Measurements from ENCODE around the gene C2orf76. TPM values are rescaled to one million over a fixed set of nuclear protein-coding genes. Genes with fewer than 3 reads are reported as not detected.

The C2orf76 gene
- total RNA-seq, 1 experiment from 2014 or later, result 10.2 TPM

DNA sequence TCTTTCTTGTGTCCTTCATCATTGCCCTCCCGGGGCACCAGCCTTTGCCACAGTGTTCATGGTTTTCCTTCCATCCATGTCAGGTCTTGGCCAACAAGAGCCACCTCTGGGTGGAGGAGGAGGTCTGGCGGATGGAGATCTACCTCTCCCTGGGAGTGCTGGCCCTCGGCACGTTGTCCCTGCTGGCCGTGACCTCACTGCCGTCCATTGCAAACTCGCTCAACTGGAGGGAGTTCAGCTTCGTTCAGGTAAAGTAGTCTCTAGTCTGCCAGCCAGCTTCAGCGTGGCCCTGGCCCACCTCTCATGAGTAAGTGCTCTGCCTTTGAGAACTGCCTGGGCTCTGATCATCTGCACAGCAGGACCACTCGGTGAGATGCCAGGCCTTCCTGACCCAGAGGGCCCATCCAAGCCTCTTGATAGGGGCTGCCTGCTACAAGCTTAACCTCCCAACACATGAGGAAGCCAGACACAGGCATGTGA is 112.0 kb downstream of the C2orf76 start:
- intact Hi-C loops (cut with micrococcal nuclease), result no loop called here
- Histone ChIP-seq H3K9me2 (replicated peaks; ENCODE audit: low read length) (no peaks in the 10 kb centered on the region), H3K9me3 (ENCODE audit: low read length) (no peaks in the 10 kb centered on the region), H3K36me3 (ENCODE audit: low read depth, low read length) (peaks cover 12% of the 10 kb centered on the region; the same call in 1 of the 2 replicates), H3K79me2 (ENCODE audit: low read length) (peaks cover 13% of the 10 kb centered on the region; the same call in 1 of the 2 replicates), H3K9ac (ENCODE audit: low read length) (no peak overlapping the region), H3K4me3 (ENCODE audit: low read length) (no peak overlapping the region), H3K4me2 (ENCODE audit: low read length) (no peak overlapping the region), H3K4me1 (ENCODE audit: insufficient read depth, low read length) (peaks cover 51% of the 10 kb centered on the region), H2AFZ (ENCODE audit: low read length) (no peak overlapping the region), H3K27me3 (ENCODE audit: low read length) (no peaks in the 10 kb centered on the region), H4K20me1 (ENCODE audit: low read length) (no peaks in the 10 kb centered on the region), H3F3A (ENCODE audit: low read length, unreplicated experiment) (peaks cover 3% of the 10 kb centered on the region), H3K27ac (ENCODE audit: low read length) (no peak overlapping the region)
- CTCF ChIA-PET, result no interaction called here
- TF ChIP-seq, protein P1, sequence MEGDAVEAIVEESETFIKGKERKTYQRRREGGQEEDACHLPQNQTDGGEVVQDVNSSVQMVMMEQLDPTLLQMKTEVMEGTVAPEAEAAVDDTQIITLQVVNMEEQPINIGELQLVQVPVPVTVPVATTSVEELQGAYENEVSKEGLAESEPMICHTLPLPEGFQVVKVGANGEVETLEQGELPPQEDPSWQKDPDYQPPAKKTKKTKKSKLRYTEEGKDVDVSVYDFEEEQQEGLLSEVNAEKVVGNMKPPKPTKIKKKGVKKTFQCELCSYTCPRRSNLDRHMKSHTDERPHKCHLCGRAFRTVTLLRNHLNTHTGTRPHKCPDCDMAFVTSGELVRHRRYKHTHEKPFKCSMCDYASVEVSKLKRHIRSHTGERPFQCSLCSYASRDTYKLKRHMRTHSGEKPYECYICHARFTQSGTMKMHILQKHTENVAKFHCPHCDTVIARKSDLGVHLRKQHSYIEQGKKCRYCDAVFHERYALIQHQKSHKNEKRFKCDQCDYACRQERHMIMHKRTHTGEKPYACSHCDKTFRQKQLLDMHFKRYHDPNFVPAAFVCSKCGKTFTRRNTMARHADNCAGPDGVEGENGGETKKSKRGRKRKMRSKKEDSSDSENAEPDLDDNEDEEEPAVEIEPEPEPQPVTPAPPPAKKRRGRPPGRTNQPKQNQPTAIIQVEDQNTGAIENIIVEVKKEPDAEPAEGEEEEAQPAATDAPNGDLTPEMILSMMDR (conservative IDR thresholded peaks at IDR 0.05; ENCODE audit: low read depth, low read length), result no peak
- no peak for TF ChIP-seq EZH2phosphoT487 (IDR thresholded peaks at IDR 0.05; ENCODE audit: borderline replicate concordance, low read length)
- no peak for TF ChIP-seq EZH2 (IDR thresholded peaks at IDR 0.05; ENCODE audit: low read length, unreplicated experiment)
- DNase-seq, result no peak
- no peak for ATAC-seq
- no TSS peak for BruUV-seq (replicated peaks)
- POLR2A ChIA-PET (ENCODE audit: unreplicated experiment), result no interaction called here

GRCh38 chr2:119253760-119254600 is 112.7 kb downstream of the C2orf76 start:
- Histone ChIP-seq H3K9ac (ENCODE audit: low read length) (no peak overlapping the region), H3K4me3 (ENCODE audit: low read length) (no peak overlapping the region; the same call in 1 of the 2 replicates), H3K9me2 (replicated peaks; ENCODE audit: low read length) (no peaks in the 10 kb centered on the region), H4K20me1 (ENCODE audit: low read length) (no peaks in the 10 kb centered on the region), H3K9me3 (ENCODE audit: low read length) (no peaks in the 10 kb centered on the region), H3F3A (ENCODE audit: low read length, unreplicated experiment) (peaks cover 3% of the 10 kb centered on the region), H3K4me1 (ENCODE audit: insufficient read depth, low read length) (peaks cover 51% of the 10 kb centered on the region), H3K36me3 (ENCODE audit: low read depth, low read length) (peaks cover 13% of the 10 kb centered on the region; the same call in 1 of the 2 replicates), H3K27me3 (ENCODE audit: low read length) (no peaks in the 10 kb centered on the region), H2AFZ (ENCODE audit: low read length) (no peak overlapping the region), H3K4me2 (ENCODE audit: low read length) (peak overlapping the region; percentile 76), H3K79me2 (ENCODE audit: low read length) (peaks cover 13% of the 10 kb centered on the region; the same call in 1 of the 2 replicates), H3K27ac (ENCODE audit: low read length) (peak overlapping the region; percentile 97)
- CTCF ChIA-PET, result no interaction called here
- BruUV-seq (replicated peaks), result no TSS peak
- intact Hi-C loops (cut with micrococcal nuclease), result no loop called here
- POLR2A ChIA-PET (ENCODE audit: unreplicated experiment), result no interaction called here
- no peak for ATAC-seq
- no peak for DNase-seq
- TF ChIP-seq, protein P1 (conservative IDR thresholded peaks at IDR 0.05; ENCODE audit: low read depth, low read length), result no peak
- TF ChIP-seq EZH2phosphoT487 (IDR thresholded peaks at IDR 0.05; ENCODE audit: borderline replicate concordance, low read length) (no peak), EZH2 (IDR thresholded peaks at IDR 0.05; ENCODE audit: low read length, unreplicated experiment) (no peak)

Data from PC-3 (cell line).